RWPE2 (cell line): ENCODE data around the gene RAB3A.
A peak's percentile ranks its signal among the peaks of the same experiment; 100 is the strongest.

Experiments
- ATAC-seq: fragments of 200-7000 bp; cut with Tn5 transposase; 3 replicates; pipeline ENCODE4 v1.9.1; 2021; ENCODE audit warnings: low read depth
- DNase-seq: peaks from one replicate; pipeline ENCODE4 v3.0.0-alpha.2; 2020; ENCODE audit warnings: low spot score
- H3K27ac ChIP-seq: fragments of 450-650 bp; 2 replicates; pipeline ENCODE4 v1.5.1; 2017; ENCODE audit warnings: mild to moderate bottlenecking; ENCODE audit not compliant: poor library complexity, severe bottlenecking
- H3K27me3 ChIP-seq: fragments of 250-450 bp; sonication (Bioruptor Pico); 2 replicates; pipeline ENCODE4 v1.5.1; 2021; ENCODE audit warnings: mild to moderate bottlenecking, moderate library complexity; ENCODE audit not compliant: insufficient read depth, poor library complexity, severe bottlenecking
- H3K36me3 ChIP-seq: fragments of 250-450 bp; sonication (Bioruptor Pico); 2 replicates; pipeline ENCODE4 v1.5.1; 2020; ENCODE audit warnings: low read depth, mild to moderate bottlenecking, moderate library complexity
- H3K4me1 ChIP-seq: fragments of 250-450 bp; sonication (Bioruptor Pico); 2 replicates; pipeline ENCODE4 v1.5.1; 2021; ENCODE audit warnings: mild to moderate bottlenecking, moderate library complexity; ENCODE audit not compliant: insufficient read depth, poor library complexity, severe bottlenecking
- H3K4me3 ChIP-seq: fragments of 250-450 bp; sonication (Bioruptor Pico); 2 replicates; pipeline ENCODE4 v1.5.1; 2021; ENCODE audit warnings: mild to moderate bottlenecking, moderate library complexity; ENCODE audit not compliant: severe bottlenecking
- H3K9me3 ChIP-seq: fragments of 250-450 bp; sonication (Bioruptor Pico); 2 replicates; pipeline ENCODE4 v1.5.1; 2021; ENCODE audit warnings: mild to moderate bottlenecking, moderate library complexity; ENCODE audit not compliant: severe bottlenecking
- TF ChIP-seq, protein P1 (sequence below): fragments of 450-650 bp; IDR thresholded peaks from one replicate; pipeline ENCODE4 v1.5.1; 2017; ENCODE audit warnings: mild to moderate bottlenecking, moderate library complexity; ENCODE audit not compliant: poor library complexity, severe bottlenecking

The RAB3A gene

DNA sequence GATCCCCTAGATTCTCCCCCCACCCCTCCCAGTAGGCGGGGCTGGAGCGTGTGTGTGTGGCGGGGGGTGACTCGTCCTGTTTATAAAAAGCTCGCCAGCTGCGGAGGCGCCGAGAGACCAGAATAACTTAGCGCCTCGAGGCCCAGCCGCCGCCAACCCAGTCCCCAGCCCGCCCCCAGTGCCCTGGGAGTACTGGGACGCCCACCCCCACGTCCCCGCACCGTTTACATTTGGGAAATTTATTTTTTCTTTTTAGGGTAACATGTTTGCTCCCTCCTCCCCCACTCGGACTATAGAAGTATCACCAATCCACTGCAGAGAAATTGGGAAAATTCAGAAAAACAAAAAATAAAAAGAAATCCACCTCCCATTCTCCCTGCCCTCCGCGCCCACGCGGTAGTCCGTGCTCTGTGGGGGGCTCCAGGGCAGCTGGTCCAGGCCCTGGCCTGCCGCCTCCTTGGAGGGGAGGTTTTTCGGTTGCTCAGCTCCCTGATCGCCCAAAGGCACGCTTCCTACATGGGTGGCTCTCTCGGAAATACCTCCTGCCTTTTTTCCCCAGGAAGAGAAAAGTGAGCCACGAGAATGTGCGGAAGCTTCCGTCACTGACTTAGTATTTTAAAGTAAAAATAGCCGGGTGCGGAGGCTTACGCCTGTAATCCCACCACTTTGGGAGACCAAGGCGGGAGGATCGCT is 1.5 kb upstream of the RAB3A start:
- ATAC-seq (no peak), DNase-seq (no peak)
- H3K27me3 ChIP-seq, result no peaks in the 10 kb centered on the region
- H3K27ac ChIP-seq, result peak overlapping the region; percentile 58
- no peaks in the 10 kb centered on the region for H3K4me1 ChIP-seq
- H3K36me3 ChIP-seq, result peaks cover 3% of the 10 kb centered on the region; the same call in 1 of the 2 replicates
- H3K4me3 ChIP-seq, result peak overlapping the region; percentile 52
- no peaks in the 10 kb centered on the region for H3K9me3 ChIP-seq
- TF ChIP-seq, protein P1, sequence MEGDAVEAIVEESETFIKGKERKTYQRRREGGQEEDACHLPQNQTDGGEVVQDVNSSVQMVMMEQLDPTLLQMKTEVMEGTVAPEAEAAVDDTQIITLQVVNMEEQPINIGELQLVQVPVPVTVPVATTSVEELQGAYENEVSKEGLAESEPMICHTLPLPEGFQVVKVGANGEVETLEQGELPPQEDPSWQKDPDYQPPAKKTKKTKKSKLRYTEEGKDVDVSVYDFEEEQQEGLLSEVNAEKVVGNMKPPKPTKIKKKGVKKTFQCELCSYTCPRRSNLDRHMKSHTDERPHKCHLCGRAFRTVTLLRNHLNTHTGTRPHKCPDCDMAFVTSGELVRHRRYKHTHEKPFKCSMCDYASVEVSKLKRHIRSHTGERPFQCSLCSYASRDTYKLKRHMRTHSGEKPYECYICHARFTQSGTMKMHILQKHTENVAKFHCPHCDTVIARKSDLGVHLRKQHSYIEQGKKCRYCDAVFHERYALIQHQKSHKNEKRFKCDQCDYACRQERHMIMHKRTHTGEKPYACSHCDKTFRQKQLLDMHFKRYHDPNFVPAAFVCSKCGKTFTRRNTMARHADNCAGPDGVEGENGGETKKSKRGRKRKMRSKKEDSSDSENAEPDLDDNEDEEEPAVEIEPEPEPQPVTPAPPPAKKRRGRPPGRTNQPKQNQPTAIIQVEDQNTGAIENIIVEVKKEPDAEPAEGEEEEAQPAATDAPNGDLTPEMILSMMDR, result no peak

DNA sequence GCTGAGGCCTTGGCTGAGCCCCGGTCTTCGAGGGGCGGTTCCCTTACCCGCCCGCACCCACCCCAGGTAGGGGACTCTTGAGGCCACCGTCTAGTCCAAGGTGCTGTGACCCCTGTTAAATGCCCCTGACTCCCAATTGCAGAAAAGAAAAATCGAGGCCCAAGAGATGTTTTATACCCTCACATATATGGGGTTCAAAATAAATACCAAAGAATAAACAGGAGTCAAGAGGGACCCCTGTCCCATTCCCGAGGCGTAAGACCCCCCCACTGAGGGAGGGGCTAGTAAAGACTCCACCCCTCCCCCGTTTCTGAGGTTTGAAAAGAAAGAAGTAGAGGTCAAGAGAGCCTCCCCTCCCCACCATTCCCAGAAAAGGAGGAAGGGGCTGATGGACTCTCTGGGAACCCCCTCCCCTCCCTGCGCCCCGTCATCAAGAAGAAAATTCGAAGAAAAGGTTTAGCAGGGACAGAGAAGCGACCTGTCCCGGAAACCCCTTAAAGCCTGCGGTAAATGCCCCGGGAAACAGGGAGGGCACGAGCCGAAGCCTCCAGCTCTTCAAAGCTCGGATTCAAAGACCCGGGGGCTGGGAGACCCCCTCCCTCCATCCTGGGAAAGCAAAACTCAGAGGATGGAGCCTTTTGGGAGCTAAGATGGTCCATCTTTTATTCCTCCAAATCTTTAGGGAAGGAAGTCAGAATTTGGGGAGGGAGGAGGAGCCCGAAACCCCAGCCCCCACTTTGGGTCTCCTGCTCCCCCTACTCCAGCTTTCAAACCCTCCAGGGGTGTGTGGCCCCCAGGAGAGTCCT is 755 bp upstream of the RAB3A start:
- H3K36me3 ChIP-seq, result peaks cover 3% of the 10 kb centered on the region; the same call in 1 of the 2 replicates
- DNase-seq (no peak), ATAC-seq (peak; percentile 21)
- no peaks in the 10 kb centered on the region for H3K9me3 ChIP-seq
- no peaks in the 10 kb centered on the region for H3K4me1 ChIP-seq
- H3K4me3 ChIP-seq, result peak overlapping the region; percentile 52
- no peaks in the 10 kb centered on the region for H3K27me3 ChIP-seq
- TF ChIP-seq, protein P1, result no peak
- peak overlapping the region; percentile 58 for H3K27ac ChIP-seq

DNA sequence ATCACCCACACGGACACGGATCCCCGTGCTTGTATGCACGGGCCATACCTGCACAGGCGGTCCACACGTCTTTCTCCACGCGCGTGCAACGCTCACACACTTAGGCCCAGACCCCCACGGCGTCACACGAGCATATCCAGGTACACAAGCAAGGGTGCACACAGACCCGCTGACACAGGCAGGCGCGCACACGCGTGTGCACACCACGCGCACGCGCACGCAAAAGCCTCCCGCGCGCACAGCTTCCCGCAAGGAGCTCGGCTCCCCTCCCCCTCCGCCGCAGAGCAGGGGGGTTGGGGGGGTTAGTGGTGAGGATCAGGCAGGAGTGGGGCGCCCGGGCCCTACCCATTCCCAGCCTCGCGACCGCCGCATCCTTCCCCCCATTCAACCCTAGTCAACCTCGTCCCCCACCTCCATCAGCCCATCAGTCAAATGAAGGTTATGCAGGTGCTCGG is 407 bp downstream of the RAB3A start:
- no peak for DNase-seq
- TF ChIP-seq, protein P1, result no peak

DNA sequence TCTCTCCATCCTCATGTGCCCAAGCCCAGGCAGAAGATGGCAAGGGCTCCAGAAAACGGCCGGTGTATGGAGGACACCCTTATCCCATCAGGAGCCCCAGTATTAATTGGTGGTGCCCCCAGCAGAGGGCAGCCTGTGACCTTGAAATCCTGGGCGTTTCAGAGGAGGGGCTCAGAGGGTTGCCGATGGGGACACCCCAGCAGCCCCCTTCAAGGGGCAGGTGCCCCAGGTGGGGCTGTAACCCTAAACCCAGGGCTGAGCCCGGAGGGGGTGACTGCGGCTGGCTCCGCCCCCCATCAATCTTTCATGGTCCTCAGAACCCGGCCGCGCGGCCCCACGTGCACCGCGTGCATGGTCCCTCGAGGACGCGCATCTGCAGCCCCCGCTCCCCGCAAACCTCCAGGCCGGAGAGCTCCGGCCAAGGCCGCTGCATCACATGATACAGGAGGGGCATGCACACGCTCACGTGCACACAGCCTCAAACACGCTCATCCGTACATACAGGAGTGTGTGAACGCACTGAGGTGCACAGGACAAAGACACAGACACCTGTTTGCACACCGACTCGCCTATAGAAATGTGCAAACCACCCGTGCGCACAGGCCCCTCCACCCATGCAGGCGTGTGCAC is 949 bp downstream of the RAB3A start:
- H3K4me3 ChIP-seq, result peak overlapping the region; percentile 54
- H3K9me3 ChIP-seq, result no peaks in the 10 kb centered on the region
- ATAC-seq (no peak), DNase-seq (no peak)
- TF ChIP-seq, protein P1, result peak; percentile 48
- H3K36me3 ChIP-seq, result peaks cover 3% of the 10 kb centered on the region
- H3K27ac ChIP-seq, result no peak overlapping the region
- H3K27me3 ChIP-seq, result no peaks in the 10 kb centered on the region
- H3K4me1 ChIP-seq, result no peaks in the 10 kb centered on the region

More for the DNA sequence above, 407 bp downstream of the RAB3A start:
- no peak overlapping the region for H3K27ac ChIP-seq
- H3K27me3 ChIP-seq, result no peaks in the 10 kb centered on the region
- peaks cover 3% of the 10 kb centered on the region for H3K36me3 ChIP-seq
- H3K4me1 ChIP-seq, result no peaks in the 10 kb centered on the region
- peak; percentile 7 for ATAC-seq
- H3K4me3 ChIP-seq, result peak overlapping the region; percentile 54
- no peaks in the 10 kb centered on the region for H3K9me3 ChIP-seq
